HG02943 (cell line): ENCODE measurements around the gene MAU2.
A peak's percentile ranks its signal among the peaks of the same experiment; 100 is the strongest.
"Not testable (repeated sequence)": the region's sequence is repeated elsewhere in the genome, so short reads cannot be mapped to it uniquely, and the experiment has no call there.

Experiments
- ATAC-seq: cut with Tn5 transposase; IDR thresholded peaks from one replicate; pipeline ENCODE4 v1.9.1; 2021; ENCODE audit warnings: mild to moderate bottlenecking, low read depth, moderate library complexity; ENCODE audit not compliant: unreplicated experiment

MAU2 gene

GRCh38 chr19:19345232-19345631 is 24.6 kb downstream of the MAU2 start:
- ATAC-seq: no peak

DNA sequence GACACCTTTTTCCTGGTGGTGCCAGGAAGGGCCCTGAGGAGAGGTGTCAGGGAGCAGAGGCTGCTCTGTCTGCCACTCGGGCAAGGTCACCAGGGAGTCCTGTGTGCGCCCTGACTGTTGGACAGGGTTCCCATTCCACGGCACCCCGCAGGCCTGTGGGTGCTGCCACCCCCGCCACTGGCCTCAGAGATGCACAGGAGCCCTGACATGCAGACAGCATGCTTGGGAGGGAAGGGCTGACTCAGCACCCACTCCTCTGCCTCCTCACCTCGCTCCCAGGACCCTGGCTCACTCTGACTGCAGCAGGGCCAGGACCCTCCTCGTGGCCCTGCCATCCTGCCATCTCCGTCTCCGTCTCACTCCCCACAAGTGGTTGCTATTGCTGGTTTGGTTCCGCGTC is 25.3 kb downstream of the MAU2 start:
- ATAC-seq: no peak

- no peak for ATAC-seq
Measured at GRCh38 chr19:19347401-19348110, 26.9 kb downstream of the MAU2 start.

DNA sequence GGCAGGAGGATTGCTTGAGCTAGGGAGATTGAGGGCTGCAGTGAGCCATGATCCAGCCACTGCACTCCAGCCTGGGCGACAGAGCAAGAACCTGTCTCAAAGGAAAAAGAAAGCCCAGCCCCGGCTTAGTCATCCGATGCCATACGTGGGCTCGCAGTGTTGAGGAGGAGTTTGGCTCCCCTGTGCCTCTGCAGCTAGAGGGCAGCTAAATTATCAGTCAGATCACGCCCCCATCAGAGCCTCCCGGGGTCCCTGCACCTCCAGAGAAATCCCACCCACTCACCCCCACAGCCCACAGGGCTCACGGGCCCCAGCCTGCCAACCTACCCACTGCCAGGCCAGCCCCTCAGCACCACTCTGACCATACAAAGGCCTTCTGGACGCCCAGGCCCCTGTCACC is 27.6 kb downstream of the MAU2 start:
- ATAC-seq: no peak

DNA sequence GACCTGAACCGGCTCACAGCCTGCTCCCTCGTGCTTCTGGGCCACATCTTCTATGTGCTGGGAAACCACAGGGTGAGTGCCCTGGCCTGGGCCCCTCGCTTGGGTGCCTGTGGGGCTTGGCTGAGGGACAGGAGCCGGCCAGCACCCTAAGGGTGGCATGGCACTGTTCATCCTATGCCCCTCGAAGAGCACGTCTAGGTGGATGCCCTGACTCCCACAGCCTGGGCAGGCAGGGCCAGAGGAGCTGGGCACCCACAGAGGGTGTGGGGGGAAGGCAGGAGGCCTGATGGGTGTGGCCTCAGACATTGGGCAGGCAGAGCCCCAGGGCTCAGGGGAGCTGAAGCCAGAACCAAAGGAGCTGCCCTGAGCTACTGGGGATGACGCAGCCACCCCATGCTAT is 28.7 kb downstream of the MAU2 start:
- no peak for ATAC-seq

DNA sequence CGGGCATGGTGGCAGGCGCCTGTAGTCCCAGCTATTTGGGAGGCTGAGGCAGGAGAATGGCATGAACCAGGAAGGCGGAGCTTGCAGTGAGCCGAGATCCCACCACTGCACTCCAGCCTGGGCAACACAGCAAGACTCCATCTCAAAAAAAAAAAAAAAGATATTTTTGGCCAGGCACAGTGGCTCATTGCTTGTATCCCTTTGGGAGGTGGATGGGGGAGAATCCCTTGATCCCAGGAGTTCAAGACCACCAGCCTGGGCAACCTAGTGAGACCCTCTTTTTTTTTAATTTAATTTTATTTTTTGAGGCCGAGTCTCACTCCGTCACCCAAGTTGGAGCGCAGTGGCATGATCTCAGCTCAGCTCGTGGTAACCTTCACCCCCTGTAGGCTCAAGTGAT is 30.1 kb downstream of the MAU2 start:
- ATAC-seq: not testable (repeated sequence)

- no peak for ATAC-seq
Measured at GRCh38 chr19:19352823-19353222, 32.2 kb downstream of the MAU2 start.

DNA sequence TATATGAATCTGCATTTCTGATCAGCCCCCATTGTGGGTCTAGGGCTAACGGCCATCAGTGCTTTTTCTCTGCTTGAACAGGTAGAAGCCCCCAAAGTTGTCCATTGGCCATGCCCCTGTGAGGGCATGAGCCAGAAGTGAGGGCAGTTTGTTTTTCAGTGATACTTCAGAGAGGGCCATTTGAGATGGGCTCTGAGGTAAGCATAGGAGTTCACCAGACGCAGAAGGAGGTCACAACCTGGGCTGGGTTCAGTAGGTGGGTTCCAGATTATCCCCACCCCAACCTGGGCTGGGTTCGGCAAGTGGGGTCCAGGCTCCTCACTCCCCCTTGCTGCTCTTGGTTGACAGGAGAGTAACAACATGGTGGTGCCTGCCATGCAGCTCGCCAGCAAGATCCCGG is 33.4 kb downstream of the MAU2 start:
- no peak for ATAC-seq

- ATAC-seq: no peak
Measured at GRCh38 chr19:19354932-19355331, 34.3 kb downstream of the MAU2 start.

DNA sequence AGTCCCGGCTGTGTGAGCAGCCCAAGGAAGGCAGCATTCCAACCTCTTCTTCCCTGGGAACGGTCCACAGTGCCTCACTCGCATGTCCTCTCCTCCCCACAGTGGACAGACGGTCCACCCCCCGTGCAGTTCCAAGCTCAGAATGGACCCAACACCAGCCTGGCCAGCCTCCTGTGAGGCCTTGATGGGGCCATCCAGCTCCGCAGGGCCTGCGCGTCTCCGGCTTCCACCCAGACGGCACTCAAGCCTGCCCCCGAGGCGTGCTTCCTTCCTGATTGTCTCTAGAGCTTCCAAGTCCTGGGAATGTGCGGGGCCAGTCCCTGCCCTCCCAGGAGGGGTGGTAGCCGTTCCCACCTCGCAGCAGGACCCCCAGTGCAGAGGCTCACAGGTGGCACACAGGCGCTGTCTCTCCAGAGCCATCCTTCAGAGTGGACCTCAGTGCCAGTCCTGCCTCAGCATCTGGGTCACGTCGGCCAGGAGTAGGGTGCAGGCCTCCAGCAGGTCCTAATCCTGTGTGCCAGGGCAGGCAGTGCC is 35.0 kb downstream of the MAU2 start:
- no peak for ATAC-seq

DNA sequence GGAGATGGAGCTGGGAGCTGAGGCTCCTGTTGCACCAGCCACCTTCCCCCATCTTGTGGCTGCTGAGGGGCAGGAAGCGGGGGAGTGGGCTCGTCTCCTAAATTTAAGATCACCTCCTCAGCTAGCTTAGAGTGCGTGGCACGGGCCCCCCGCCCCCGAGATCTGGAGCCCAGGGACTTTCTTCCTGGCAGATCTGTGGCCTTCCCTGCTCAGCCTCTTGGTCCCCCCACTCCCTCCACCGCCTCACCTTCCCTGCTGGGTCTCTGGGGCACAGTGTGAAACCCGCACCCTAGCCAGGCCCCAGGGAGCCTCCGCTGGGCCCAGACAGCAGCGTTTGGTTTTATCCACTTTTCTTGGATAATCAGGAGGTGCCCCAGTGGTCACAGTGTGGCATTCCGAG is 35.9 kb downstream of the MAU2 start:
- ATAC-seq: no peak

DNA sequence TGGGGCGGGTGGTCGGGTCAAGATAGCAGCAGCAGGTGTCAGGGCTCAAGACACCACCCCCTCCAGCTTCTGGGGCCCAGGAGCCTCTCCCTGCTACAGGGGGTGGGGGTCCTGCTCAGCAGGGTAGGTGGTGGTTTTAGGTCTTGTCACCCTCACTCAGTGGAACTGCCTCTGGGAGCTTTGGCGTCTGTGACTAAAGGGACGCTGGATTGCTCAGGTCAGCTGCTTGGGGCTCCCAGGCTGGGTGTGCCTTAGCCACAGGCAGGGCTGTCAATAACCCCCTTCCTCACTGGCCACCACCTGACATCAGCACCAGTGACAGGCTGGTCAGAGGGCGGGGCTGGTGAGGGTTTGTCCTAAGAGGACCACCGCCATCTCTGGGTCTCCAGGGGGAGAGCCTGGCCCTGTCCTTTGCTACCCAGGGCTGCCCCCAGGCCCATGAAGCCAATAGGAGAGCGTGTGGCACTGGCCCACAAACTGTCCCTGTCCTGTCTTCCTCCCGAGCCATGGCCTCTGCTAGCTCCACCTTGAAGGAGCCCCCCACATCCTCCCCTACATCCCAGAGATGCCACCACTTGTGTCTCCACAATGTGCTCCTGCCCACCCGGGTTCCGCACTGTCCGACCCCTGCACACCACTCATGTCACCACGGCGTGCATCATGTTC is 36.4 kb downstream of the MAU2 start:
- ATAC-seq: no peak

DNA sequence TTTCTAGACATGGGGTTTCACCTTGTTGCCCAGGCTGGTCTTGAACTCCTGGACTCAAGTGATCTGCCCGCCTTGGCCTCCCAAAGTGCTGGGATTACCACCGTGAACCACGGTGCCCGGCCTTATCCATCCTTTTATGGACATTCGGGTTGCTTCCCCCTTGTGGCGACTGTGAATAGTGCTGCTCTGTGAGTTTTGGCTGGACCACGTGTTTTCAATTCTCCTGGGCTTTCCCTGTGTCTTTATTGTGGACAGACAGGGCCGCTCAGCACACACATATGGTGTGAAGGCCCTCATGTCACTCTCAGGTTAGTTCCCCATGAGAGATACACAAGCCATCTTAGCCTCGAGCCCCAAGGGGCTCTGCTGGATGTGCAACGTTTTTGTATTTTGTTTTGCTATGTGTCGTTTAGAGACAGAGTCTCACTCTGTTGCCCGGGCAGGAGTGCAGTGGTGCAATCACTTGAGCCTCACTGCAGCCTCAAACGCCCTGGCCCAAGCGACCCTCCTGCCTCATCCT is 40.5 kb downstream of the MAU2 start:
- no peak for ATAC-seq

GRCh38 chr19:19362075-19362474 is 41.4 kb downstream of the MAU2 start:
- no peak for ATAC-seq

DNA sequence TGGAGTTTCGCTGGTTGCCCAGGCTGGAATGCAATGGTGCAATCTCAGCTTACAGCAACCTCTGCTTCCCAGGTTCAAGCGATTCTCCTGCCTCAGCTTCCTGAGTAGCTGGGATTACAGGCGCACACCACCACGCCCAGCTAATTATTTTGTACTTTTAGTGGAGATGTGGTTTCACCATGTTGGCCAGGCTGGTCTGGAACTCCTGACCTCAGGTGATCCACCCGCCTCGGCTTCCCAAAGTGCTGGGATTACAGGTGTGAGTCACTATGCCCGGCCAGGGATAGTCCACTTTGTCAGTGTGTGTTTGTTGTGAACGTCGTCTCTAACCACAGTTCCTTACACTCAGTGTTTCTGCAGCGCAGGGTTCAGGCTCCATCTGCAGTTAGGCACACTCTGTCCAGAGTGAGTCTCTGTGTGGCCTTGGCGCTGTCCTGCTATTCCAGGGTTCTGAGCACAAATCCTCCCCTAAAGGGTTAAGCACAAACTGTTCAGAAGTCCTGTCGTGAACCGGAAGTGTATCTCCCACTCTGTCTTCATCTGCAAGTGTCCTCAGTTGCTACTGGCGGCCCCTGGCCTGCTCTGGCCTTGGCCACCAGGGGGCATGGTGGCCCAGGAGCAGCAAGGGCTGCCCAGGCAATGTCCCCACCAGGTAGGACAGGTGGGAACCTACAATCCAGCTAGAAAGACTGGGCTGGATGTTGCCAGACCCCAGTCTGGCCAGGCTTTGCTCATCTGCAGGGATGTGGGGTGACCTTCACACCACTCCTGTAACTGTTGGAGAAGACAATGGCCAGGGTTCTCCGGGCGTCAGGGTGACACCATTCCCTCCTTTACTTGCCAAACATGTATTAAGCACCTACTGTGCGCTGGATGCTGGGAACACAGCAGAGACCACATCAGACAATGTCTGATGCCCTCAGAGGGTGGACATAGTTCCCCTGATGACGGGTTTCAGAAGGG is 46.1 kb downstream of the MAU2 start:
- ATAC-seq: no peak

GRCh38 chr19:19368087-19368486 is 47.5 kb downstream of the MAU2 start:
- ATAC-seq: no peak

- ATAC-seq: no peak
Measured at GRCh38 chr19:19371059-19371458, 50.4 kb downstream of the MAU2 start.

DNA sequence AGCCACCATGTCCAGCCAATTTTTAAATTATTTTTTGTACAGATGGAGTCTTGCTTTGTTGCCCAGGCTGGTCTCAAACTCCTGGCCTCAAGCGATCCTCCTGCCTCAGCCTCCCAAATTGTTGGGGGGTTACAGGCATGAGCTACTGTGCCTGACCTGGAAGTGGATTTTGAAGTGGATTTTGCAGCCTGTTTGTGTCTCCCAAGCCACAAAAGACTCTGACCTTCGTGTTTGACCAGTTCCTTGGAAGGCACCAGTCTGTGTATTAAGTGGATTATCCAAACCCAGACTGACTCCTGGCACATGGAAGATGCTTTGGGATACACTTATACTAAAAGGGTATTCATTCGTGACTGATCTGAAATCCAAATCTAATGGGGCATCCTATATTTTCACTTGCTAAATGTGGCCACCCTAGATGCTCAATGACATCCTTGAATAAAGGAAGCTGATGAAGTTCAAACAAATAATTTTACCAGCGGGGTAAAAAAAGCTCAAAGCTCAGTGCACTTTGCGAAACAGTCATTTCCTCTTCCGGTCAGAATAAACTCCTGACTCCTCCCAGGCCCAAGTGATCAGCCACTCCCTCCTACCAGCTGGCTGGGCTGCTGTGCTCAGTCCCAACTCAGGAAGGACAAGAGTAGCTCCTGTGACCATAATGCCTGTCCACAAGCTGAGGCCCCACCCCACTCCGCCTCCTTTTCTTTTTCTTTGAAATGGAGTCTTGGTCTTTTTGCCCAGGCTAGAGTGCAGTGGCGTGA is 52.2 kb downstream of the MAU2 start:
- peak; percentile 88 for ATAC-seq

- no peak for ATAC-seq
Measured at GRCh38 chr19:19379527-19379926, 58.9 kb downstream of the MAU2 start.

- not testable (repeated sequence) for ATAC-seq
Measured at GRCh38 chr19:19380316-19380715, 59.7 kb downstream of the MAU2 start.
